Esophagus squamous epithelium (tissue), 4 donors: Measurements from ENCODE around the gene PDE10A.

ENCODE experiments used
- CTCF ChIP-seq, 6 experiments: fragments of 450-650 bp in 4 of 6; fragments of 200-600 bp in 2 of 6; sonication (generic) in 2 of 6; IDR thresholded peaks; one replicate each; pipeline ENCODE4 v1.5.1; 2016 to 2019; ENCODE audit warnings: antibody characterized with exemption in 6 of 6, mild to moderate bottlenecking in 4 of 6, moderate library complexity in 4 of 6
- POLR2A ChIP-seq, 4 donors: fragments of 450-650 bp; IDR thresholded peaks; one replicate each; pipeline ENCODE4 v1.6.1; 2017; ENCODE audit warnings: antibody characterized with exemption in 4 of 4, mild to moderate bottlenecking in 4 of 4, moderate library complexity in 3 of 4

DNA sequence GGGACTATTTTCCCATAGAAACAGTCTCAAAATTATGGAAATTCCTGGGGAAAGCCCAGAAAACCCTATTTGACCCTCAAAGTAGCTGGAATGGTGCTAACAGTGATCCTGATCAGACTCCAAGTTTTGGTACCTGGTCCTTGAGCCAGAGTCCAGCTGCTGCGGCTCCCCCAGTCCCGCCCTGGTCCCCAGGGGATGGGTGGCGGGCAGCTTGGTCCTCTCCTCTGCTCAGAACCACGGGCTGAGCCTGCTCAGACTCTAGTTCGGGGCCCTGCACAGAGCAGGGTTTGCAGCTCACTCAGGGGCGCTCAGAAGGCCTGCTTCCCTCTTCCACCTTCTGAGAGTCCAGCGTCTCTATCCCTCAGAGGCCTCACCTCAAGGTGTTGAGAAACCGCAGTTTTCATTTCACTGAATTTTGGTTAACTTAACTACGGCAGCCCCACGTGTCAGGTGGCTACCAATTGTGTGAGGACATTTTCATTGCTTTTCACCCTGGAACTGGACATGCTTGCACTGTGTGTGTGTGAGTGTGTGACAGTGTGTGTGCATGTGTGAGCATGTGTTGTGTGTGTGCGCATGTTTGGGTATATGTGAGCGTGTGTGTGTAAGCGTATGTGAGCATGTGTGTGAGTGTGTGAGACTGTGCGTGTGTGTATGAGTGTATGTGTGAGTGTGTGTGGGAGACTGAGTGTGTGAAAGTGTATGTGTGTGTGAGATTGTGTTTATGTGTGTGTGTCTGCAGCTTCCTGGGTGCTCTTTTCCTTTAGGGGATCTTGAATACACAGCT, 44.2 kb upstream of the PDE10A start:
- no peak for TF ChIP-seq POLR2A (IDR thresholded peaks at IDR 0.05)
- TF ChIP-seq CTCF (IDR thresholded peaks at IDR 0.05), result no peak
